Caco-2 (cell line): ENCODE measurements around the gene TRPC6. TPM values are rescaled to one million over a fixed set of nuclear protein-coding genes. Genes with fewer than 3 reads are reported as not detected.

Experiments
- BruUV-seq: library from RNA; stranded (reverse); fragments of 400-500 nt; replicated peaks from 2 replicates; lab custom pipeline; 2021; lab: Mats Ljungman, UMichigan
- CTCF ChIA-PET: fragments of 300-600 bp; sonication (Branson Sonifier 250); formaldehyde crosslinking; loops from one replicate; lab custom pipeline; 2022; ENCODE audit warnings: antibody characterized with exemption; lab: Charles Lee
- POLR2A ChIA-PET: fragments of 300-600 bp; sonication (Branson Sonifier 250); formaldehyde crosslinking; loops from one replicate; lab custom pipeline; 2022; ENCODE audit warnings: antibody characterized with exemption; lab: Charles Lee
- DNase-seq, 2 experiments: peaks; one replicate each; pipeline versions ENCODE4 v3.0.0 to v3.0.0-alpha.2; 2020 to 2022
- H3K27me3 ChIP-seq: replicated peaks from 2 replicates; pipeline ENCODE4 v1.6.0; 2011; ENCODE audit warnings: low read length; ENCODE audit not compliant: control insufficient read depth, insufficient read depth
- H3K36me3 ChIP-seq: 2 replicates; pipeline ENCODE4 v1.5.1; 2011; ENCODE audit warnings: low read length; ENCODE audit not compliant: control insufficient read depth, insufficient read depth
- H3K4me1 ChIP-seq: fragments of 250-450 bp; sonication (Bioruptor Pico); 2 replicates; pipeline ENCODE4 v1.5.1; 2020; ENCODE audit warnings: mild to moderate bottlenecking
- H3K4me3 ChIP-seq: 2 replicates; pipeline ENCODE4 v1.5.1; 2011; ENCODE audit warnings: low read depth, mild to moderate bottlenecking, control low read depth, low read length
- H3K9me3 ChIP-seq: fragments of 250-450 bp; sonication (Bioruptor Pico); 2 replicates; pipeline ENCODE4 v1.5.1; 2020; ENCODE audit warnings: mild to moderate bottlenecking, moderate library complexity
- H3K27ac Mint-ChIP-seq: one replicate; pipeline ENCODE4 v1.8.0; 2022; ENCODE audit warnings: mixed read lengths; ENCODE audit not compliant: unreplicated experiment
- H3K27me3 Mint-ChIP-seq: one replicate; pipeline ENCODE4 v1.8.0; 2022; ENCODE audit warnings: mixed read lengths; ENCODE audit not compliant: insufficient read depth, unreplicated experiment
- H3K36me3 Mint-ChIP-seq: one replicate; pipeline ENCODE4 v1.8.0; 2022; ENCODE audit warnings: mild to moderate bottlenecking, mixed read lengths; ENCODE audit not compliant: insufficient read depth, unreplicated experiment
- H3K4me1 Mint-ChIP-seq: one replicate; pipeline ENCODE4 v1.8.0; 2022; ENCODE audit warnings: low read depth, mixed read lengths; ENCODE audit not compliant: unreplicated experiment
- H3K4me3 Mint-ChIP-seq: one replicate; pipeline ENCODE4 v1.8.0; 2022; ENCODE audit warnings: mild to moderate bottlenecking, moderate library complexity, mixed read lengths; ENCODE audit not compliant: unreplicated experiment
- H3K9me3 Mint-ChIP-seq: one replicate; pipeline ENCODE4 v1.8.0; 2022; ENCODE audit warnings: mixed read lengths; ENCODE audit not compliant: unreplicated experiment
- CTCF ChIP-seq, 2 experiments: fragments of 200-600 bp in 1 of 2; IDR thresholded peaks; 1 replicate in 1 of 2; 2 replicates in 1 of 2; pipeline versions ENCODE4 v1.5.1 to v1.8.0; 2011 to 2022; ENCODE audit warnings: antibody characterized with exemption in 1 of 2, control low read depth in 1 of 2, inconsistent platforms in 1 of 2, low read depth in 1 of 2, low read length in 1 of 2, mild to moderate bottlenecking in 1 of 2, moderate library complexity in 1 of 2; ENCODE audit not compliant: insufficient read depth in 1 of 2, severe bottlenecking in 1 of 2, unreplicated experiment in 1 of 2
- intact Hi-C: fragments of 100-400 bp; cut with micrococcal nuclease; formaldehyde crosslinking; loops from one replicate; pipeline ENCODE4 v1.10.0; 2022; ENCODE audit not compliant: unreplicated experiment
- total RNA-seq: library from RNA; stranded (reverse); gene quantifications from 2 replicates; pipeline ENCODE4 v1.2.3, GENCODE V29; 2022

The TRPC6 gene
- total RNA-seq, 1 experiment from 2014 or later = 0.14 TPM

- H3K4me3 Mint-ChIP-seq = no peak overlapping the region
- ChIA-PET CTCF (no interaction called here), POLR2A (no interaction called here)
- TF ChIP-seq CTCF (IDR thresholded peaks at IDR 0.05; ENCODE audit: insufficient read depth in 1 of 2, low read depth in 1 of 2, low read length in 1 of 2, severe bottlenecking in 1 of 2, unreplicated experiment in 1 of 2) = no peak
- Histone ChIP-seq H3K4me3 (no peak overlapping the region), H3K9me3 (no peaks in the 10 kb centered on the region), H3K27me3 (no peaks in the 10 kb centered on the region; the same call in 1 of the 2 replicates), H3K36me3 (no peaks in the 10 kb centered on the region), H3K4me1 (no peaks in the 10 kb centered on the region)
- DNase-seq = no peak
- H3K27me3 Mint-ChIP-seq = peaks cover 10% of the 10 kb centered on the region
- no peaks in the 10 kb centered on the region for H3K9me3 Mint-ChIP-seq
- no peaks in the 10 kb centered on the region for H3K36me3 Mint-ChIP-seq
- no peaks in the 10 kb centered on the region for H3K4me1 Mint-ChIP-seq
- intact Hi-C loops = no loop called here
- H3K27ac Mint-ChIP-seq = no peak overlapping the region
- BruUV-seq = no TSS peak
Measured at GRCh38 chr11:101617735-101618332, 34.0 kb upstream of the TRPC6 start.

- H3K4me3 ChIP-seq = no peak overlapping the region
- H3K9me3 Mint-ChIP-seq = no peaks in the 10 kb centered on the region
- H3K9me3 ChIP-seq = no peaks in the 10 kb centered on the region
- no peaks in the 10 kb centered on the region for H3K4me1 ChIP-seq
- no peaks in the 10 kb centered on the region for H3K36me3 Mint-ChIP-seq
- no peaks in the 10 kb centered on the region for H3K36me3 ChIP-seq
- H3K27ac Mint-ChIP-seq = no peak overlapping the region
- H3K27me3 ChIP-seq = no peaks in the 10 kb centered on the region
- no peak for DNase-seq
- ChIA-PET POLR2A (no interaction called here), CTCF (no interaction called here)
- H3K27me3 Mint-ChIP-seq = peaks cover 10% of the 10 kb centered on the region
- no peaks in the 10 kb centered on the region for H3K4me1 Mint-ChIP-seq
- no peak for TF ChIP-seq CTCF (IDR thresholded peaks at IDR 0.05; ENCODE audit: insufficient read depth in 1 of 2, low read depth in 1 of 2, low read length in 1 of 2, severe bottlenecking in 1 of 2, unreplicated experiment in 1 of 2)
- BruUV-seq = no TSS peak
- intact Hi-C loops = no loop called here
- no peak overlapping the region for H3K4me3 Mint-ChIP-seq
Measured at GRCh38 chr11:101612481-101612880, 28.7 kb upstream of the TRPC6 start.

- Mint-ChIP-seq H3K9me3 (no peaks in the 10 kb centered on the region), H3K27ac (no peak overlapping the region), H3K27me3 (no peaks in the 10 kb centered on the region), H3K36me3 (no peaks in the 10 kb centered on the region), H3K4me3 (no peak overlapping the region), H3K4me1 (no peaks in the 10 kb centered on the region)
- Histone ChIP-seq H3K4me3 (no peak overlapping the region), H3K27me3 (no peaks in the 10 kb centered on the region), H3K9me3 (no peaks in the 10 kb centered on the region), H3K4me1 (no peaks in the 10 kb centered on the region), H3K36me3 (no peaks in the 10 kb centered on the region)
- intact Hi-C loops = no loop called here
- ChIA-PET POLR2A (no interaction called here), CTCF (no interaction called here)
- no peak for DNase-seq
- no TSS peak for BruUV-seq
- TF ChIP-seq CTCF (IDR thresholded peaks at IDR 0.05; ENCODE audit: insufficient read depth in 1 of 2, low read depth in 1 of 2, low read length in 1 of 2, severe bottlenecking in 1 of 2, unreplicated experiment in 1 of 2) = no peak
Measured at GRCh38 chr11:101600924-101601323, 17.1 kb upstream of the TRPC6 start.
